Stimulated activated naive B cell treated with anti-CD40 and anti-IgM and Interleukin-4, amounts not matched to agents 10 μg/mL and 1 μg/mL and 100 μg/mL, for 72 hours (primary cell): ENCODE measurements around the gene DGUOK.

ENCODE experiments used
- ATAC-seq, 2 donors: fragments of 150-1000 bp; cut with Tn5 transposase; replicated peaks; 2 replicates each; pipeline ENCODE4 v1.10.0; 2021; ENCODE audit warnings: moderate library complexity in 1 of 2
- DNase-seq: peaks from one replicate; pipeline ENCODE4 v3.0.0; 2021
- H3K27ac Mint-ChIP-seq: one replicate; pipeline ENCODE4 v1.8.0; 2022; ENCODE audit warnings: mild to moderate bottlenecking, mixed read lengths
- H3K27me3 Mint-ChIP-seq, 2 donors: one replicate each; pipeline ENCODE4 v1.8.0; 2022; ENCODE audit warnings: mixed read lengths in 2 of 2
- H3K36me3 Mint-ChIP-seq, 2 donors: one replicate each; pipeline ENCODE4 v1.8.0; 2022; ENCODE audit warnings: mixed read lengths in 2 of 2, mild to moderate bottlenecking in 1 of 2
- H3K4me1 Mint-ChIP-seq, 2 donors: one replicate each; pipeline ENCODE4 v1.8.0; 2022; ENCODE audit warnings: mixed read lengths in 2 of 2, mild to moderate bottlenecking in 1 of 2
- H3K4me3 Mint-ChIP-seq, 2 donors: one replicate each; pipeline ENCODE4 v1.8.0; 2022; ENCODE audit warnings: mild to moderate bottlenecking in 2 of 2, mixed read lengths in 2 of 2, moderate library complexity in 1 of 2
- H3K9me3 Mint-ChIP-seq, 2 donors: one replicate each; pipeline ENCODE4 v1.8.0; 2022; ENCODE audit warnings: mixed read lengths in 2 of 2, mild to moderate bottlenecking in 1 of 2

The DGUOK gene

GRCh38 chr2:73908689-73909652 lies 17.7 kb upstream of the DGUOK start:
- H3K4me3 Mint-ChIP-seq, result no peak overlapping the region
- DNase-seq (no peak), ATAC-seq (no peak)
- H3K27me3 Mint-ChIP-seq, result no peaks in the 10 kb centered on the region
- H3K4me1 Mint-ChIP-seq, result peaks cover 7 to 9% of the 10 kb centered on the region in 2 donors
- no peaks in the 10 kb centered on the region for H3K9me3 Mint-ChIP-seq
- no peaks in the 10 kb centered on the region for H3K36me3 Mint-ChIP-seq
- H3K27ac Mint-ChIP-seq, result no peak overlapping the region

GRCh38 chr2:73910873-73911547 lies 15.7 kb upstream of the DGUOK start:
- peaks cover 7 to 9% of the 10 kb centered on the region in 2 donors for H3K4me1 Mint-ChIP-seq
- no peak overlapping the region for H3K27ac Mint-ChIP-seq
- H3K27me3 Mint-ChIP-seq, result no peaks in the 10 kb centered on the region
- H3K9me3 Mint-ChIP-seq, result no peaks in the 10 kb centered on the region
- H3K4me3 Mint-ChIP-seq, result no peak overlapping the region
- DNase-seq (no peak), ATAC-seq (no peak)
- no peaks in the 10 kb centered on the region for H3K36me3 Mint-ChIP-seq

- Mint-ChIP-seq H3K27me3 (no peaks in the 10 kb centered on the region), H3K4me1 (peaks cover 7 to 9% of the 10 kb centered on the region in 2 donors)
Measured at GRCh38 chr2:73911548-73912208, 15.0 kb upstream of the DGUOK start.

GRCh38 chr2:73913414-73914054 lies 13.1 kb upstream of the DGUOK start:
- Mint-ChIP-seq H3K36me3 (no peaks in the 10 kb centered on the region), H3K27me3 (peaks cover 0 to 9% of the 10 kb centered on the region in 2 donors), H3K27ac (no peak overlapping the region), H3K9me3 (no peaks in the 10 kb centered on the region), H3K4me3 (no peak overlapping the region), H3K4me1 (peaks cover 0 to under 1% of the 10 kb centered on the region in 2 donors)
- no peak for DNase-seq
- ATAC-seq, result no peak

More at GRCh38 chr2:73911548-73912208, 15.0 kb upstream of the DGUOK start:
- DNase-seq, result no peak
- H3K4me3 Mint-ChIP-seq, result no peak overlapping the region
- H3K9me3 Mint-ChIP-seq, result no peaks in the 10 kb centered on the region
- H3K36me3 Mint-ChIP-seq, result no peaks in the 10 kb centered on the region
- no peak overlapping the region for H3K27ac Mint-ChIP-seq
- no peak for ATAC-seq

- no peaks in the 10 kb centered on the region for H3K9me3 Mint-ChIP-seq
- no peak overlapping the region for H3K27ac Mint-ChIP-seq
- ATAC-seq, result no peak
- no peak for DNase-seq
- no peaks in the 10 kb centered on the region for H3K36me3 Mint-ChIP-seq
- peaks cover 0 to 9% of the 10 kb centered on the region in 2 donors for H3K27me3 Mint-ChIP-seq
- H3K4me3 Mint-ChIP-seq, result no peak overlapping the region
- H3K4me1 Mint-ChIP-seq, result peaks cover 0 to 6% of the 10 kb centered on the region in 2 donors
Measured at GRCh38 chr2:73914667-73915066, 12.0 kb upstream of the DGUOK start.

- Mint-ChIP-seq H3K4me3 (no peak overlapping the region), H3K27me3 (peaks cover 0 to 9% of the 10 kb centered on the region in 2 donors), H3K4me1 (peaks cover 0 to 7% of the 10 kb centered on the region in 2 donors), H3K36me3 (no peaks in the 10 kb centered on the region), H3K9me3 (no peaks in the 10 kb centered on the region), H3K27ac (no peak overlapping the region)
- DNase-seq (no peak), ATAC-seq (no peak)
Measured at GRCh38 chr2:73915437-73915993, 11.2 kb upstream of the DGUOK start.

- H3K4me3 Mint-ChIP-seq, result no peak overlapping the region
- no peaks in the 10 kb centered on the region for H3K36me3 Mint-ChIP-seq
- H3K27me3 Mint-ChIP-seq, result peaks cover 0 to 9% of the 10 kb centered on the region in 2 donors
- H3K27ac Mint-ChIP-seq, result no peak overlapping the region
- H3K4me1 Mint-ChIP-seq, result peaks cover 4 to 7% of the 10 kb centered on the region in 2 donors
- no peaks in the 10 kb centered on the region for H3K9me3 Mint-ChIP-seq
- ATAC-seq, result no peak
- DNase-seq, result no peak
Measured at GRCh38 chr2:73916666-73917065, 10.0 kb upstream of the DGUOK start.

GRCh38 chr2:73917296-73917695 lies 9.4 kb upstream of the DGUOK start:
- H3K27ac Mint-ChIP-seq, result no peak overlapping the region
- no peak for ATAC-seq
- DNase-seq, result no peak
- H3K4me1 Mint-ChIP-seq, result peaks cover 4 to 7% of the 10 kb centered on the region in 2 donors
- H3K36me3 Mint-ChIP-seq, result no peaks in the 10 kb centered on the region
- H3K27me3 Mint-ChIP-seq, result peaks cover 0 to 9% of the 10 kb centered on the region in 2 donors
- no peak overlapping the region for H3K4me3 Mint-ChIP-seq
- H3K9me3 Mint-ChIP-seq, result no peaks in the 10 kb centered on the region

- H3K36me3 Mint-ChIP-seq, result no peaks in the 10 kb centered on the region
- H3K27ac Mint-ChIP-seq, result no peak overlapping the region
- ATAC-seq, result no peak
- H3K27me3 Mint-ChIP-seq, result peaks cover 0 to 9% of the 10 kb centered on the region in 2 donors
- H3K4me1 Mint-ChIP-seq, result peaks cover 4 to 7% of the 10 kb centered on the region in 2 donors
- DNase-seq, result no peak
- no peaks in the 10 kb centered on the region for H3K9me3 Mint-ChIP-seq
- no peak overlapping the region for H3K4me3 Mint-ChIP-seq
Measured at GRCh38 chr2:73917696-73918207, 8.9 kb upstream of the DGUOK start.

GRCh38 chr2:73918856-73919255 lies 7.8 kb upstream of the DGUOK start:
- peaks cover 4 to 7% of the 10 kb centered on the region in 2 donors for H3K4me1 Mint-ChIP-seq
- H3K36me3 Mint-ChIP-seq, result no peaks in the 10 kb centered on the region
- no peaks in the 10 kb centered on the region for H3K9me3 Mint-ChIP-seq
- H3K4me3 Mint-ChIP-seq, result no peak overlapping the region
- no peak overlapping the region for H3K27ac Mint-ChIP-seq
- DNase-seq (no peak), ATAC-seq (no peak)
- peaks cover 0 to 9% of the 10 kb centered on the region in 2 donors for H3K27me3 Mint-ChIP-seq

GRCh38 chr2:73919596-73920228 lies 7.0 kb upstream of the DGUOK start:
- Mint-ChIP-seq H3K4me3 (no peak overlapping the region), H3K36me3 (no peaks in the 10 kb centered on the region), H3K27me3 (peaks cover 0 to 9% of the 10 kb centered on the region in 2 donors), H3K4me1 (peaks cover 4 to 7% of the 10 kb centered on the region in 2 donors), H3K9me3 (peaks cover 0 to 2% of the 10 kb centered on the region in 2 donors), H3K27ac (no peak overlapping the region)
- DNase-seq (no peak), ATAC-seq (no peak)

GRCh38 chr2:73920577-73921545 lies 5.8 kb upstream of the DGUOK start:
- H3K4me3 Mint-ChIP-seq, result no peak overlapping the region
- H3K27me3 Mint-ChIP-seq, result peaks cover 0 to 9% of the 10 kb centered on the region in 2 donors
- no peaks in the 10 kb centered on the region for H3K36me3 Mint-ChIP-seq
- DNase-seq, result no peak
- peak; percentile 54 to 61 for ATAC-seq
- peaks cover 0 to 2% of the 10 kb centered on the region in 2 donors for H3K9me3 Mint-ChIP-seq
- H3K27ac Mint-ChIP-seq, result no peak overlapping the region
- H3K4me1 Mint-ChIP-seq, result peaks cover 4 to 7% of the 10 kb centered on the region in 2 donors
